NCI-H524 (cell line): ENCODE data around the gene KCNN2.

Experiments used
- DNase-seq, 2 experiments: peaks; one replicate each; lab custom pipeline; 2025; lab: John Stamatoyannopoulos, UW

The KCNN2 gene

GRCh38 chr5:114544561-114544960, 182.7 kb downstream of the KCNN2 start:
- DNase-seq: no peak
